Effector memory CD4-positive, alpha-beta T cell (primary cell): ENCODE data around the gene HNRNPL.
"Not testable (repeated sequence)": the region's sequence is repeated elsewhere in the genome, so short reads cannot be mapped to it uniquely, and the experiment has no call there.

Experiments
- DNase-seq, 3 donors: peaks; one replicate each; pipeline ENCODE4 v3.0.0-alpha.2; 2020
- H3K27ac ChIP-seq: 2 replicates; pipeline ENCODE4 v1.7.0; 2013; ENCODE audit warnings: mild to moderate bottlenecking, low read length, moderate library complexity; ENCODE audit not compliant: insufficient read depth, poor library complexity, severe bottlenecking
- H3K27me3 ChIP-seq: replicated peaks from 2 replicates; pipeline ENCODE4 v1.7.0; 2013; ENCODE audit warnings: mild to moderate bottlenecking, low read length; ENCODE audit not compliant: insufficient read depth, control insufficient read depth, poor library complexity, severe bottlenecking
- H3K36me3 ChIP-seq: 2 replicates; pipeline ENCODE4 v1.7.0; 2013; ENCODE audit warnings: mild to moderate bottlenecking, low read length, moderate library complexity; ENCODE audit not compliant: control insufficient read depth, insufficient read depth
- H3K4me1 ChIP-seq: 2 replicates; pipeline ENCODE4 v1.7.0; 2013; ENCODE audit warnings: low read length, mild to moderate bottlenecking; ENCODE audit not compliant: control insufficient read depth, insufficient read depth, poor library complexity, severe bottlenecking
- H3K4me3 ChIP-seq: 2 replicates; pipeline ENCODE4 v1.7.0; 2013; ENCODE audit warnings: low read length, low read depth, mild to moderate bottlenecking; ENCODE audit not compliant: insufficient read depth, poor library complexity, severe bottlenecking
- H3K9me3 ChIP-seq: 2 replicates; pipeline ENCODE4 v1.7.0; 2013; ENCODE audit warnings: mild to moderate bottlenecking, low read length, moderate library complexity; ENCODE audit not compliant: control insufficient read depth

HNRNPL gene

GRCh38 chr19:38803543-38803942 lies 46.2 kb downstream of the HNRNPL start:
- peaks cover 3% of the 10 kb centered on the region for H3K4me1 ChIP-seq
- DNase-seq, result no peak
- no peaks in the 10 kb centered on the region for H3K27me3 ChIP-seq
- H3K9me3 ChIP-seq, result no peaks in the 10 kb centered on the region
- no peak overlapping the region for H3K4me3 ChIP-seq
- H3K27ac ChIP-seq, result no peak overlapping the region
- no peaks in the 10 kb centered on the region for H3K36me3 ChIP-seq

- Histone ChIP-seq H3K27ac (no peak overlapping the region), H3K4me3 (no peak overlapping the region), H3K9me3 (no peaks in the 10 kb centered on the region), H3K4me1 (peaks cover 3% of the 10 kb centered on the region), H3K36me3 (no peaks in the 10 kb centered on the region), H3K27me3 (no peaks in the 10 kb centered on the region)
- no peak for DNase-seq
These were observed 48.3 kb downstream of the HNRNPL start for GRCh38 chr19:38801359-38802095.

GRCh38 chr19:38800577-38801347 lies 49.0 kb downstream of the HNRNPL start:
- Histone ChIP-seq H3K27me3 (no peaks in the 10 kb centered on the region), H3K4me1 (peaks cover 3% of the 10 kb centered on the region), H3K9me3 (no peaks in the 10 kb centered on the region), H3K4me3 (no peak overlapping the region), H3K36me3 (no peaks in the 10 kb centered on the region), H3K27ac (no peak overlapping the region)
- no peak for DNase-seq

GRCh38 chr19:38799104-38799503 lies 50.7 kb downstream of the HNRNPL start:
- H3K4me3 ChIP-seq, result no peak overlapping the region
- H3K36me3 ChIP-seq, result no peaks in the 10 kb centered on the region
- H3K27me3 ChIP-seq, result no peaks in the 10 kb centered on the region
- H3K27ac ChIP-seq, result no peak overlapping the region
- H3K4me1 ChIP-seq, result no peaks in the 10 kb centered on the region
- no peak for DNase-seq
- H3K9me3 ChIP-seq, result no peaks in the 10 kb centered on the region

GRCh38 chr19:38797781-38798180 lies 52.0 kb downstream of the HNRNPL start:
- not testable (repeated sequence) for H3K36me3 ChIP-seq, H3K9me3 ChIP-seq, H3K4me1 ChIP-seq, H3K27ac ChIP-seq, H3K27me3 ChIP-seq, DNase-seq, H3K4me3 ChIP-seq

GRCh38 chr19:38796154-38796553 lies 53.6 kb downstream of the HNRNPL start:
- no peak overlapping the region for H3K4me3 ChIP-seq
- no peak overlapping the region for H3K27ac ChIP-seq
- no peaks in the 10 kb centered on the region for H3K9me3 ChIP-seq
- H3K27me3 ChIP-seq, result no peaks in the 10 kb centered on the region
- DNase-seq, result no peak
- H3K4me1 ChIP-seq, result peaks cover 4% of the 10 kb centered on the region
- H3K36me3 ChIP-seq, result no peaks in the 10 kb centered on the region

GRCh38 chr19:38795549-38795948 lies 54.2 kb downstream of the HNRNPL start:
- no peak overlapping the region for H3K4me3 ChIP-seq
- H3K36me3 ChIP-seq, result no peaks in the 10 kb centered on the region
- no peaks in the 10 kb centered on the region for H3K9me3 ChIP-seq
- H3K4me1 ChIP-seq, result peaks cover 4% of the 10 kb centered on the region
- no peak for DNase-seq
- H3K27ac ChIP-seq, result no peak overlapping the region
- no peaks in the 10 kb centered on the region for H3K27me3 ChIP-seq

- no peak for DNase-seq
- Histone ChIP-seq H3K27ac (no peak overlapping the region), H3K9me3 (no peaks in the 10 kb centered on the region), H3K27me3 (no peaks in the 10 kb centered on the region), H3K4me1 (peaks cover 4% of the 10 kb centered on the region), H3K4me3 (no peak overlapping the region), H3K36me3 (no peaks in the 10 kb centered on the region)
These were observed 56.1 kb downstream of the HNRNPL start for GRCh38 chr19:38793671-38794070.

GRCh38 chr19:38793177-38793576 lies 56.6 kb downstream of the HNRNPL start:
- Histone ChIP-seq H3K4me3 (no peak overlapping the region), H3K27ac (no peak overlapping the region), H3K9me3 (no peaks in the 10 kb centered on the region), H3K4me1 (peaks cover 4% of the 10 kb centered on the region), H3K27me3 (no peaks in the 10 kb centered on the region), H3K36me3 (no peaks in the 10 kb centered on the region)
- DNase-seq, result no peak
